ENCODE results near the gene NQO2.
"Not testable (repeated sequence)": the region's sequence is repeated elsewhere in the genome, so short reads cannot be mapped to it uniquely, and the experiment has no call there.

The NQO2 gene

DNA sequence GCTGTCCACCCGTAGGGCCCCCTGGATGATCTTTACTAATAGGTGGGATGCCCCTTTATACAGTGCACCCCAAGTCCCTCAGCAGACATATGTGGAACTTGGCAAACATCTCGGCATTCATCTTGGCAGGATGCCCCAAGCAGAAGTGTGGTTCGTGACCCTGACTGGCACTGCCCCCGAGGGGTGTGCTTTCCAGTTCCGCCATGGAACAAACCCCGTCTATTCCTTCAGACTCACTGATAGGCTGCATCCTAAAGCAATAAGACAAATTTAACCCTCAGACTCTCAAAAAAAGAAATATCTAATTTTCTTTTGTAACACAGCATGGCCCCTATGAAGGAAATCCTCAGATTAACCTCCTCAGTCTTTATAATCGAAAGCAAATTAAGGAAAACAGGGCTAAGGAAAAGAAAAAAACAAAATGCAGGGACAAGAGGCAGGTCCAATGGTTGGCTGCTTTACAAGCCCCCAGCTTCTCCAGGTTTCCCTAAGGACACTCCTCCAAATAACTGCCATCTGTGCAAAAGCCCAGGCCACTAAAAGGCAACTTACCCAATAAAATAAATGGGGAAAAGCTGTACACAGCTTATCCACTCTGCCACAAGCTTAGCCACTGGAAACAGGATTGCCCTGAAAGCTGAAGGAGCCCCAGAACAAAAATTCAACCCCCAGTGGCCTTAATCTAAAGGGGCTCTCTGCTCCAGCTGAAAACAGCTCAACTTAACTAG, 38.1 kb downstream of the NQO2 start:
- no peak for DNase-seq (ENCODE audit: low spot score)

GRCh38 chr6:3039384-3039783, 39.7 kb downstream of the NQO2 start:
- DNase-seq (ENCODE audit: low spot score): no peak

DNA sequence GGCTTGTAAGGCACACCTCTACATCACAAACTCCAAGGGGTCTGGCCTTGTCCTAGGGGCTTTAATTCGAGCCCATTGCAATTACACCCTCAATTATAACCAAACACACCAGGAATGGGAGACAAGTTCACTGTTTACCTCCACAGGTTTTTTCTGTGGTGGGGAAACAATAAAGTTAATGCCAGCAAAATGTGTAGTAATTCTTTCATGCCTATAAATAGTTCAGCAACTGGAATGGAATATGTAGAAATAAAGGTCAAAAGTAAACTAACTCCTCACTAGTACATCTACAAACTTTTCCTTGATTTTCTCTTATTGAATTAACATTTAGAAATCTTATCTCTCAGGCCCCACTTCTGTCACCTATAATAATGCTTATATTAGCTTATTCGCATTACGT, 41.5 kb downstream of the NQO2 start:
- DNase-seq (ENCODE audit: low spot score): no peak

GRCh38 chr6:3041606-3042005, 41.9 kb downstream of the NQO2 start:
- no peak for DNase-seq (ENCODE audit: low spot score)

DNA sequence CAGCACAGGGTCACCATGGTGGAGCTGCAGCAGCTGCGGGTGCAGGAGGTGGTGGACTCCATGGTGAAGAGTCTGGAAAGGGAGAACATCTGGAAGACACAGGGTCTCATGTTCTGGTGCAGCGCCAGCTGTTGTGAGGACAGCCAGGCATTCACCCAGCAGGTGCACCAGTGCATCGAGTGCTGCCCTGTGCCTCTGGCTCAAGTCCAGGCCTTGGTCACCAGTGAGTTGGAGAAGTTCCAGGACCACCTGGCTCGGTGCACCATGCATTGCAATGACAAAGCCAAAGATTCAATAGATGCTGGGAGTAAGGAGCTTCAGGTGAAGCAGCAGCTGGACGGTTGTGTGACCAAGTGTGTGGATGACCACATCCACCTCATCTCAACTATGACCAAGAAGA, 45.7 kb downstream of the NQO2 start:
- DNase-seq (ENCODE audit: low spot score): no peak

GRCh38 chr6:3045777-3046176, 46.1 kb downstream of the NQO2 start:
- no peak for DNase-seq (ENCODE audit: low spot score)

- DNase-seq (ENCODE audit: low spot score): no peak
Measured at GRCh38 chr6:3046295-3046694, 46.6 kb downstream of the NQO2 start.

GRCh38 chr6:3048009-3048408, 48.3 kb downstream of the NQO2 start:
- not testable (repeated sequence) for DNase-seq (ENCODE audit: low spot score)

DNA sequence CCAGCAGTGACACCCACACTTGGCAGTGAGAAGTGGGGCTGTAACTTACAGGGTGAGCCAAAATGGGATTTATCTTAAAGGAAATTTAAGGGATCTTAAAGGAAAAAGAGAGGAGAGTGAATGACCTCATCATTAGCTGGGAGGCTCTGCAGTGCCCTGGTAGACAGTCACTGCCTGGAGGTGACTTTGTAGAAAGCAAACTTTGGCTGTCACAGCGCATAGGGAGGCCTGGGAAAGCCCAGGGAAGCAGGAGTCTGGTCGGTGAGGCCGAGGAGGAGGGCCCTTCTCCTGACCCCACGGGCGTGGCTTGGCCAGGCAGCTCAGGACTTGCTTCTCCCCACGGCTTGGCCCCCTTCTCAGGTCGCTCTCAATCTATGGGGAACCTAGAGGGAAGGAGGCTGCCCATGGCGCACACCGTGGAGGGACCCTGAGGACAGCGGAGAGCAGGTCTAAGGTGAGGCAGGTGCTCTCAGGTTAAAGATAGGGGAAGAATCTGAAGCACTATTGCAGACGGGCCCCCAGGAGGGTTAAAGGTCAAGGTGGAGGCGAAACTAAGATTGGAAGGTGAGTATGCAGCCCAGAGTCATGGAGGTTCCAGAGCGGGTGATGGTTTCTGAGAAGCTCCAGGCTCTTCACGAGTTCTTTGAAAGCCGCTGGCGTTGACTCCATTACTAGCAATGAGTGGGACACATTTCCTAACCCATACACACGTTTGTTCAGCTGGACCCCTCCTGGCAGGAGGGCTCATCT, 53.0 kb downstream of the NQO2 start:
- no peak for DNase-seq (ENCODE audit: low spot score)

GRCh38 chr6:3053231-3053508, 53.5 kb downstream of the NQO2 start:
- no peak for DNase-seq (ENCODE audit: low spot score)

- DNase-seq (ENCODE audit: low spot score): not testable (repeated sequence)
Measured at GRCh38 chr6:3054229-3055157, 54.8 kb downstream of the NQO2 start.

GRCh38 chr6:3055158-3055499, 55.4 kb downstream of the NQO2 start:
- DNase-seq (ENCODE audit: low spot score): not testable (repeated sequence)

GRCh38 chr6:3057063-3057770, 57.5 kb downstream of the NQO2 start:
- no peak for DNase-seq (ENCODE audit: low spot score)

DNA sequence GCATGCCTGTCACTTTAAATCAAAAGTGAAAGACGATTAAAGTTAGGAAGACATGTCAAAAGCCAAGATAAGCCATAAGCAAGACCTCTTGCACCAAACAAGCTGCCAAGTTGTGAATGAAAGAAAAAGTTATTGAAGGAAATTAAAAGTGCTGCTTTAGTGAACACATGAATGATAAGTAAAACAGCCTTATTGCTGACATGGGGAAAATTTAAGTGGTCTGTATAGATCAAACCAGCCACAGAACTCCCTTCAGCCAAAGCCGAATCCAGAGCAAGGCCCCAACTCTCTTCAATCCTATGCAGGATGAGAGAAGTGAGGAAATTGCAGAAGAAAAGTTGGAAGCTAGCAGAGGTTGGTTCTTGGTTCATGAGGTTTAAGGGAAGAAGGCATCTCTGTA, 59.3 kb downstream of the NQO2 start:
- DNase-seq (ENCODE audit: low spot score): no peak

DNA sequence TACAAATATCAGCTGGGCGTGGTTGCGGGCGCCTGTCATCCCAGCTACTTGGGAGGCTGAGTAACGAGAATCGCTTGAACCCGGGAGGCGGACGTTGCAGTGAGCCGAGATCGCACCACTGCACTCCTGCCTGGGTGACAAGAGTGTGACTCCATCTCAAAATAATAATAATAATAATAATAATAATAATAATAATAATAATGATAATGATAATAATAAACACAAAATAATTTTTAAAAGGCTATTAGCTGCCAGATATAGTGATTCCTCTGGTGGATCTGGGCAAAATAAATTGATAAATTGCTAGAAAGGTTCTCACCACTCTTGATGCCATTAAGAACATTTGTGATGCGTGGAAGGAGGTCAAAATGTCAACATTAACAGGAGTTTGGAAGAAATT, 60.4 kb downstream of the NQO2 start:
- DNase-seq (ENCODE audit: low spot score): not testable (repeated sequence)

DNA sequence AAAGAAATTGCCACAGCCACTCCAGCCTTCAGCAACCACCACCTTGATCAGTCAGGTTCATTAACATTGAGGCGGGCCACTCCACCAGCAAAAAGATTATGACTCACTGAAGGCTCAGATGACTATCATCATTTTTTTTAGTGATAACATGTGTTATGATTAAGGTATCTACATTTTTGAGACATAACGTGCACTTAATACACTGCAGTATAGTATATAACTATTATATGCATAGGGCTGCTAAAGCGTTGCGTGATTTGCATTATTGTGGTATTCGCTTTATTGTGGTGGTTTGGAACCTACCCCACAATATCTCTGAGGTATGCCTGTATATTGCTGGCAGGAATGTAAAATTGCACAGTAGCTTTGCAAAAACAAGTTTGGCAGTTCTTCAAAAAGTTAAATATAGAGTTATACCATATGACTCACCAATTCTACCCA, 61.8 kb downstream of the NQO2 start:
- DNase-seq (ENCODE audit: low spot score): no peak

- not testable (repeated sequence) for DNase-seq (ENCODE audit: low spot score)
Measured at GRCh38 chr6:3063340-3063732, 63.6 kb downstream of the NQO2 start.

DNA sequence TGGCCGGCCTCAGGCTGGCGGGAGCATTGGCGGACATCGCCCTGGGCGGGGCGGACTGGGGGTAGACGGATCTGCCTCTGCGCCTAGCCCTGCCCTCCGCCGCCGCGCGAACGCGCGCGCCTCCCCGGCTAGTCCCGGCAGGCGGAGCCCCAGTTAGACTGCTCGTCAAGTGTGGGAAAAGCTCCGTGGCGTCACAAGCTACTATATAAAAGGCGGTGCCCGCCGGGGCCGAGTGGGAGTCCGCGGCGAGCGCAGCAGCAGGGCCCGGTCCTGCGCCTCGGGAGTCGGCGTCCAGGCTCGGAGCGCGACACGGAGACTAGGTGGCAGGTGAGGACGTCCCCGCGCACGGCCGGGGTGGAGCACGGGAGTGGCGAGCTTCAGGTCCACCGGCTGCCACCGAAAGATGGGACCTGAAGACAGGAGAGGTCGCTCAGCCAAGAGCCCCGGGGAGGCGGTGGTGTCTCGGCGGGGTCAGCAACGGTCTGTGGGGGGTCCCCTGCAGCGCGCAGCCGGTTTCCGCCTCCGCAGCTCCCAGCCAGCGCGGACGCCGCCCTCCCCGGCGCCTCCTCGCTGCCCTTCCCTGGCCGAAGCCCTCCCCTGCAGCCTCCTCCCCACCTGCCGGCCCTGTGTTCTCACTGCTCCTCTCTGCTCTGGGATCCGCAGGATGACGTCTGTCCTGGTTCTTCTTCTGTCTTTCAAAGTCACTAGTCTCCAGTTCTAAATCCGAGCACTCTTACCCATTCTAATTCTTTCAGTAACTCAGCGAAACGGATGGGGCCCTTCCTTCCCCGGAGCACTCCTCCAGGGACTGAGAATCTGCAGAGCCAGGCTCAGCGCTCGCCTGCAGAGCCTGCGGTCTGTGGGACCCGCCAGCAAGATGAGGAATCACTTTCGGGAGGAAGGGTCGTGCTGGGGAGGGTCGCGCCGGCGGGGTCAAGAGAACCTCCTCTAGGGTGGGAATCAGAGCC, 64.3 kb downstream of the NQO2 start:
- DNase-seq (ENCODE audit: low spot score): peak; percentile 89

DNA sequence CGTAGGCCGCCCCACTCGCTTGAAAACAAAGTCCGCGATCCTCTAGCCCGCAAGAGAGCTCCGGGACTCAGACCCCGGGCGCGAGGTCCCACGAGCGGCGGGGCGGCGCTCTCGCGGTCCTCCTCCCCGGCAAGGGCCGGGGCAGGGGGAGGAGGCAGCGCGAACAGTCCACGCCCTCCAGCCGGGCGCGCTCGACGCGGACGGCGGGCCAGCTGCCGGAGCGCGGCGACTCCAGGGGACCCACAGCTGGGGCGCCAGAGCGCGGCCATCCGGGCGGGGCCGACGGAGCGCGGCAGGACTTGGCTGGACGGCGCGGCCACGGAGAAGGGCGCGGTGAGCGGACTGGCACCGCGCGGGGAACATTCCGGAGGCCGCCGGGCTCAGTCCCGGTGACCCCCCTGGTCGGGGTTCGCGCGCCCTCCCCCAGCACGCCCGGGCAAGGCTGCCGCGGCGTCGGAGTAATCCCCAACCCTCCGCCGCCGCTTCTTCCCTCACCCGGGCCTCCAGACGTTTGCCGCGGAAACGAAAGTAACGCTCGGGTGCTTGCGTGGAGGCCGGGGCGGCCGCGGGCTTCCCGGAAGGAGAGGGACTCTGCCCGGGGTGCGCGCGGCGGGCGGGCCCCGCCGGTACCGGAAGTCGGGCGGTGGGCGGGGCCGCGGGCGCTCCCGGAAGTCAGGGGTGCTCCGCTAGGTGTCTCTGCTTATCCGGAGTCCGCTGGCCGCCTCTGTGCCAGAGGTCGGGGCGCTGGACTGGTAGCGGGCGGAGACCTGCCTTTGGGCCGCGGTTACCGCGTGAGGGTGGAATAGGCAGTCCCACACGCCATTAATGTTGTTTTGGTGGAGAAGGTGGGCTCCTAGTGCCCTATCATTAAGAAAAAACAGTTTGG, 68.9 kb downstream of the NQO2 start, which contains the start of gene RIPK1:
Gene RIPK1, plus strand, starts transcription at position 166 of the 886 bp plus-strand sequence. CDS start 8,330 bp downstream, outside the sequence.
- DNase-seq (ENCODE audit: low spot score): peak; percentile 91

All from HuH-7 (cell line).